ENCODE measurements around the gene IREB2. TPM values are rescaled to one million over a fixed set of nuclear protein-coding genes. Genes with fewer than 3 reads are reported as not detected.

The IREB2 gene
- total and polyA plus RNA-seq, 2 of the 13 experiments (the other 11 are each of a cell fraction or from before 2014, with no cell fraction given), result 24.2 to 30.4 TPM

- TF ChIP-seq ZNF574 (CRISPR knock-in tag; IDR thresholded peaks at IDR 0.05) (peak; percentile 77), ZNF740 (CRISPR knock-in tag; IDR thresholded peaks at IDR 0.05) (peak; percentile 24), FOXK1 (CRISPR knock-in tag; IDR thresholded peaks at IDR 0.05; ENCODE audit: borderline replicate concordance, low read depth) (peak; percentile 64; the same call in 1 of the 2 replicates), ZBTB4 (CRISPR knock-in tag; IDR thresholded peaks at IDR 0.05; ENCODE audit: borderline replicate concordance) (no peak), MAF1 (CRISPR knock-in tag; IDR thresholded peaks at IDR 0.05; ENCODE audit: borderline replicate concordance) (peak; percentile 76; the same call in 1 of the 2 replicates), SIN3A (IDR thresholded peaks at IDR 0.05; ENCODE audit: borderline replicate concordance, low read depth, low read length) (peak; percentile 87; the same call in 1 of the 2 replicates)
Measured at GRCh38 chr15:78437762-78438618, at the start of gene IREB2 (continued).

All from HepG2 (cell line).